Measurements from ENCODE around the gene EXOC6B.

GRCh38 chr2:72713857-72714256 is 112.0 kb downstream of the EXOC6B start:
- peak; percentile 35; the same call in 1 of the 2 replicates for TF ChIP-seq CTCF (conservative IDR thresholded peaks at IDR 0.05)
- no peak for TF ChIP-seq EZH2 (IDR thresholded peaks at IDR 0.05; ENCODE audit: low read depth)
